Measurements from ENCODE around the gene CEBPZ. TPM values are rescaled to one million over a fixed set of nuclear protein-coding genes. Genes with fewer than 3 reads are reported as not detected.
A peak's percentile ranks its signal among the peaks of the same experiment; 100 is the strongest.
"Not testable (repeated sequence)": the region's sequence is repeated elsewhere in the genome, so short reads cannot be mapped to it uniquely, and the experiment has no call there.

CEBPZ gene
- total RNA-seq, 4 donors from 2014 or later: 21.0 to 104 (median 32.1) TPM

GRCh38 chr2:37203708-37204107 is 27.7 kb downstream of the CEBPZ start:
- Histone ChIP-seq H3K36me3 (peaks cover 0 to 79% (median 0%) of the 10 kb centered on the region in 3 donors), H3K27ac (no peak overlapping the region), H3K4me3 (no peak overlapping the region), H3K27me3 (no peaks in the 10 kb centered on the region), H3K9me3 (peaks cover 0 to 3% (median 0%) of the 10 kb centered on the region in 4 donors), H3K4me1 (no peaks in the 10 kb centered on the region)
- no peak for TF ChIP-seq POLR2A (IDR thresholded peaks at IDR 0.05)
- no peak for TF ChIP-seq CTCF (IDR thresholded peaks at IDR 0.05)
- no peak for DNase-seq

- H3K27ac ChIP-seq: no peak overlapping the region
- no peaks in the 10 kb centered on the region for H3K27me3 ChIP-seq
- peaks cover 0 to 13% (median 8%) of the 10 kb centered on the region in 4 donors for H3K4me1 ChIP-seq
- TF ChIP-seq CTCF (IDR thresholded peaks at IDR 0.05): no peak
- no peak for TF ChIP-seq POLR2A (IDR thresholded peaks at IDR 0.05)
- H3K36me3 ChIP-seq: peaks cover 0 to 60% (median 0%) of the 10 kb centered on the region in 3 donors
- peaks cover 0 to 2% (median 0%) of the 10 kb centered on the region in 4 donors for H3K9me3 ChIP-seq
- no peak overlapping the region for H3K4me3 ChIP-seq
- no peak for DNase-seq
Observed at GRCh38 chr2:37201766-37202165, 29.6 kb downstream of the CEBPZ start.

- no peaks in the 10 kb centered on the region for H3K27me3 ChIP-seq
- no peaks in the 10 kb centered on the region for H3K9me3 ChIP-seq
- no peak overlapping the region for H3K4me3 ChIP-seq
- no peak for TF ChIP-seq POLR2A (IDR thresholded peaks at IDR 0.05)
- no peak for TF ChIP-seq CTCF (IDR thresholded peaks at IDR 0.05)
- no peak for DNase-seq
- H3K4me1 ChIP-seq: peaks cover 0 to 13% (median 8%) of the 10 kb centered on the region in 4 donors
- no peak overlapping the region for H3K27ac ChIP-seq
- H3K36me3 ChIP-seq: peaks cover 0 to 54% (median 0%) of the 10 kb centered on the region in 3 donors
Observed at GRCh38 chr2:37201208-37201607, 30.2 kb downstream of the CEBPZ start.

- no peak for DNase-seq
- H3K27ac ChIP-seq: no peak overlapping the region
- TF ChIP-seq POLR2A (IDR thresholded peaks at IDR 0.05) (no peak), CTCF (IDR thresholded peaks at IDR 0.05) (no peak)
- peaks cover 0 to 29% (median 0%) of the 10 kb centered on the region in 3 donors for H3K36me3 ChIP-seq
- H3K27me3 ChIP-seq: no peaks in the 10 kb centered on the region
- peaks cover 0 to 13% (median 8%) of the 10 kb centered on the region in 4 donors for H3K4me1 ChIP-seq
- H3K4me3 ChIP-seq: no peak overlapping the region
- no peaks in the 10 kb centered on the region for H3K9me3 ChIP-seq
Observed at GRCh38 chr2:37198681-37199065, 32.7 kb downstream of the CEBPZ start.

- no peaks in the 10 kb centered on the region for H3K27me3 ChIP-seq
- H3K36me3 ChIP-seq: peaks cover 0 to 7% (median 0%) of the 10 kb centered on the region in 3 donors
- peak; percentile 87 to 95 (median 93) for DNase-seq
- H3K9me3 ChIP-seq: no peaks in the 10 kb centered on the region
- H3K4me1 ChIP-seq: peaks cover 0 to 13% (median 8%) of the 10 kb centered on the region in 4 donors
- peak within 1 kb of the TSS; percentile 82 to 91 (median 89) for H3K27ac ChIP-seq
- H3K4me3 ChIP-seq: peak within 1 kb of the TSS; percentile 70 to 89 (median 80)
- peak; percentile 76 to 81 for TF ChIP-seq POLR2A (IDR thresholded peaks at IDR 0.05)
- TF ChIP-seq CTCF (IDR thresholded peaks at IDR 0.05): peak in 2 of 6 experiments; percentile 9 to 13
Observed at GRCh38 chr2:37196320-37197195, 34.8 kb downstream of the CEBPZ start, which contains the start of gene CEBPZOS. TSS of gene CEBPZOS (plus strand) at chr2:37196496. CDS start at chr2:37199705, 3,209 bp downstream.

- not testable (repeated sequence) for DNase-seq, H3K36me3 ChIP-seq, H3K9me3 ChIP-seq, H3K27me3 ChIP-seq
- peaks cover 0 to 13% (median 8%) of the 10 kb centered on the region in 4 donors for H3K4me1 ChIP-seq
- peak overlapping the region; percentile 70 to 89 (median 80) for H3K4me3 ChIP-seq
- H3K27ac ChIP-seq: peak overlapping the region; percentile 82 to 91 (median 89)
Observed at GRCh38 chr2:37195862-37196319, 35.5 kb downstream of the CEBPZ start.
